Duodenal mucosa (tissue), 2 donors: ENCODE data around the gene GGT7.

ENCODE experiments used
- H3K27ac ChIP-seq: one replicate; pipeline ENCODE4 v1.7.0; 2013; ENCODE audit warnings: low read depth, low read length
- H3K27me3 ChIP-seq, 2 donors: one replicate each; pipeline ENCODE4 v1.7.0; 2013; ENCODE audit warnings: low read length in 2 of 2, control low read depth in 1 of 2; ENCODE audit not compliant: insufficient read depth in 2 of 2, control insufficient read depth in 1 of 2
- H3K36me3 ChIP-seq, 2 donors: one replicate each; pipeline ENCODE4 v1.7.0; 2013; ENCODE audit warnings: low read length in 2 of 2, control low read depth in 1 of 2; ENCODE audit not compliant: insufficient read depth in 2 of 2, control insufficient read depth in 1 of 2
- H3K4me1 ChIP-seq, 2 donors: one replicate each; pipeline ENCODE4 v1.7.0; 2013; ENCODE audit warnings: low read length in 2 of 2, control low read depth in 1 of 2; ENCODE audit not compliant: insufficient read depth in 2 of 2, control insufficient read depth in 1 of 2
- H3K4me3 ChIP-seq, 2 donors: one replicate each; pipeline ENCODE4 v1.7.0; 2013; ENCODE audit warnings: low read length in 2 of 2, low read depth in 1 of 2
- H3K9ac ChIP-seq, 2 donors: one replicate each; pipeline ENCODE4 v1.7.0; 2013; ENCODE audit warnings: low read length in 2 of 2, low read depth in 1 of 2
- H3K9me3 ChIP-seq, 2 donors: one replicate each; pipeline ENCODE4 v1.7.0; 2013; ENCODE audit warnings: low read length in 2 of 2, control low read depth in 1 of 2; ENCODE audit not compliant: control insufficient read depth in 1 of 2

The GGT7 gene

DNA sequence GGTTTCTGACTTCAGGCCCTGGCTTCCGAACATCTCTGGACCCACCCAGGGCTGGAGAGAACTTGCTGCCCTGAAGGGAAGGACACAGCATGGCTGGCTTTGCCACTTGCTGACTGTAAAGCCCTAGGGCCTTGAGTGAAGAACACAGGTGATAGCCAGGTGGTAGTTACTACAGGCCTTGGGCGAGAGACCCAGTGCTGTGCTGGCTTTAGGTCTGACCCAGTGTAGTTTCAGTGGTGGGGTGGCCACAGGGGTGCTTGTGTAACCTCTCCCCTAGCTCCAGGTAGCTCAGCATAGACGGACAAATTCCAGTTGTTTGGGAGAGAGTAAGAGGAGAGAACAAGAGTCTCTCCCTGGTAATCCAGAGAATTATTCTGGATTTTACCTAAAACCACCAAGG lies 74.3 kb downstream of the GGT7 start:
- H3K4me3 ChIP-seq, result no peak overlapping the region
- H3K27ac ChIP-seq, result no peak overlapping the region
- no peaks in the 10 kb centered on the region for H3K9me3 ChIP-seq
- H3K36me3 ChIP-seq, result peaks cover 0 to 2% of the 10 kb centered on the region in 2 donors
- H3K27me3 ChIP-seq, result no peaks in the 10 kb centered on the region
- H3K9ac ChIP-seq, result no peak overlapping the region
- H3K4me1 ChIP-seq, result no peaks in the 10 kb centered on the region

DNA sequence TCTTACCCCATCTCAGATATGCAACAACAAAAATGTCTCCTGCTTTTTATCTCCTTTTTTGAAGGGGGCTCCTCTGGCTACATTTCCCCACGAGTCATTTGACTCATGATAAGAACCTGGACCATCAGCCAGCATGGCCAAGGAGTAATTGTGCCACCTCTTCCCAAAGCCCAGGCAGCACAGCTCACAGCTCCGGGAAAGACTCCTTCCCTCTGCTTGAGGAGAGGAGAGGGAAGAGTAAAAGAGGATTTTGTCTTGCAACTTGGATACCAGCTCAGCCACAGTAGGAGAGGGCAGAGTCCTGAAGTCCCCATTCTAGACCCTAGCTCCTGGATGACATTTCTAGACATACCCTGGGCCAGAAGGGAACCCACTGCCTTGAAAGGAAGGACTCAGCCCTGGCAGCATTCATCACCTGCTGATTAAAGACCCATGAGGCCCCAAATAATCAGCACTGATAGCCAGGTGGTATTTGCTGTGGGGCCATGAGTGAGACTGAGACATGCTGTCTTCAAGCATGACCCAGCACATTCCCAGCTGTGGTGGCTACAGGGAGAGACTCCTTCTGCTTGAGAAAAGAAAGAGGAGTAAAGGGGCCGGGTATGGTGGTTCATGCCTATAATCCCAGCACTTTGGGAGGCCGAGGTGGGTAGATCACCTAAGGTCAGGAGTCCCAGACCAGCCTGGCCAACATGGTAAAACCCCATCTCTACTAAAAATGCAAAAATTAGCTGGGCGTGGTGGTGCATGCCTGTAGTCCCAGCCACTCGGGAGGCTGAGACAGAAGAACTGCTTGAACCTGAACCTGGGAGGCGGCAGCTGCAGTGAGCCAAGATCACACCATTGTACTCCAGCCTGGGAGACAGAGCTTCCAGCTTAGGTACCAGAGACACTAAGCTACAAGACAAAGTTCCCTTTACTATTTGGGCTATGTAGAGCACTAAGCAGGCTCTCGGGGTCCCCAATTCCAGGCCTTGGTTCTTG lies 75.4 kb downstream of the GGT7 start:
- H3K36me3 ChIP-seq, result no peaks in the 10 kb centered on the region
- H3K27me3 ChIP-seq, result no peaks in the 10 kb centered on the region
- H3K4me3 ChIP-seq, result no peak overlapping the region
- H3K27ac ChIP-seq, result no peak overlapping the region
- H3K9me3 ChIP-seq, result no peaks in the 10 kb centered on the region
- no peaks in the 10 kb centered on the region for H3K4me1 ChIP-seq
- H3K9ac ChIP-seq, result no peak overlapping the region
